KOPT-K1 (cell line): Measurements from ENCODE around the gene BGN.

Experiments
- H3K27ac ChIP-seq: fragments of 200-600 bp; sonication (generic); 2 replicates; pipeline ENCODE4 v1.5.1; 2016; ENCODE audit warnings: antibody characterized with exemption, mild to moderate bottlenecking, low read depth, low read length; ENCODE audit not compliant: poor library complexity, severe bottlenecking
- H3K36me3 ChIP-seq: fragments of 200-600 bp; sonication (generic); 2 replicates; pipeline ENCODE4 v1.5.1; 2017; ENCODE audit warnings: antibody characterized with exemption, mild to moderate bottlenecking, low read length, moderate library complexity; ENCODE audit not compliant: insufficient read depth
- H3K9me3 ChIP-seq: fragments of 200-600 bp; sonication (generic); 2 replicates; pipeline ENCODE4 v1.5.1; 2017; ENCODE audit warnings: antibody characterized with exemption, low read length, mild to moderate bottlenecking; ENCODE audit not compliant: insufficient read depth, poor library complexity, severe bottlenecking

Gene BGN

GRCh38 chrX:153500676-153501280, 6.0 kb downstream of the BGN start:
- Histone ChIP-seq H3K36me3 (no peaks in the 10 kb centered on the region), H3K9me3 (no peaks in the 10 kb centered on the region), H3K27ac (no peak overlapping the region)

- Histone ChIP-seq H3K36me3 (no peaks in the 10 kb centered on the region), H3K27ac (no peak overlapping the region), H3K9me3 (no peaks in the 10 kb centered on the region)
These were observed 6.8 kb downstream of the BGN start for GRCh38 chrX:153501530-153501929.

GRCh38 chrX:153502131-153502530, 7.4 kb downstream of the BGN start:
- Histone ChIP-seq H3K36me3 (no peaks in the 10 kb centered on the region), H3K9me3 (no peaks in the 10 kb centered on the region), H3K27ac (no peak overlapping the region)

GRCh38 chrX:153502796-153503195, 8.0 kb downstream of the BGN start:
- Histone ChIP-seq H3K36me3 (no peaks in the 10 kb centered on the region), H3K27ac (no peak overlapping the region), H3K9me3 (no peaks in the 10 kb centered on the region)

- H3K9me3 ChIP-seq = no peaks in the 10 kb centered on the region
- H3K27ac ChIP-seq = no peak overlapping the region
- H3K36me3 ChIP-seq = no peaks in the 10 kb centered on the region
These were observed 9.8 kb downstream of the BGN start for GRCh38 chrX:153504445-153505016.

- Histone ChIP-seq H3K27ac (no peak overlapping the region), H3K9me3 (no peaks in the 10 kb centered on the region), H3K36me3 (no peaks in the 10 kb centered on the region)
These were observed 10.6 kb downstream of the BGN start for GRCh38 chrX:153505361-153505760.

- Histone ChIP-seq H3K27ac (no peak overlapping the region), H3K9me3 (no peaks in the 10 kb centered on the region), H3K36me3 (no peaks in the 10 kb centered on the region)
These were observed 12.9 kb downstream of the BGN start for GRCh38 chrX:153507484-153508178.

GRCh38 chrX:153509592-153509991, 14.8 kb downstream of the BGN start:
- Histone ChIP-seq H3K36me3 (no peaks in the 10 kb centered on the region), H3K27ac (no peak overlapping the region), H3K9me3 (no peaks in the 10 kb centered on the region)

- Histone ChIP-seq H3K9me3 (no peaks in the 10 kb centered on the region), H3K36me3 (no peaks in the 10 kb centered on the region), H3K27ac (no peak overlapping the region)
These were observed 15.6 kb downstream of the BGN start for GRCh38 chrX:153510383-153510782.

GRCh38 chrX:153511784-153512500, 17.2 kb downstream of the BGN start:
- Histone ChIP-seq H3K27ac (no peak overlapping the region), H3K9me3 (no peaks in the 10 kb centered on the region), H3K36me3 (no peaks in the 10 kb centered on the region)

GRCh38 chrX:153512501-153512893, 17.7 kb downstream of the BGN start:
- H3K36me3 ChIP-seq = no peaks in the 10 kb centered on the region
- H3K9me3 ChIP-seq = no peaks in the 10 kb centered on the region
- H3K27ac ChIP-seq = no peak overlapping the region

- Histone ChIP-seq H3K36me3 (no peaks in the 10 kb centered on the region), H3K9me3 (no peaks in the 10 kb centered on the region), H3K27ac (no peak overlapping the region)
These were observed 18.5 kb downstream of the BGN start for GRCh38 chrX:153513265-153513664.

GRCh38 chrX:153514259-153514658, 19.5 kb downstream of the BGN start:
- Histone ChIP-seq H3K9me3 (no peaks in the 10 kb centered on the region), H3K36me3 (no peaks in the 10 kb centered on the region)

GRCh38 chrX:153515435-153515834, 20.7 kb downstream of the BGN start:
- no peak overlapping the region for H3K27ac ChIP-seq
- no peaks in the 10 kb centered on the region for H3K36me3 ChIP-seq
- H3K9me3 ChIP-seq = no peaks in the 10 kb centered on the region

More at GRCh38 chrX:153514259-153514658, 19.5 kb downstream of the BGN start:
- H3K27ac ChIP-seq = no peak overlapping the region

GRCh38 chrX:153516073-153516472, 21.3 kb downstream of the BGN start:
- Histone ChIP-seq H3K27ac (no peak overlapping the region), H3K9me3 (no peaks in the 10 kb centered on the region), H3K36me3 (no peaks in the 10 kb centered on the region)
